ENCODE data around the gene AGPAT3.

DNA sequence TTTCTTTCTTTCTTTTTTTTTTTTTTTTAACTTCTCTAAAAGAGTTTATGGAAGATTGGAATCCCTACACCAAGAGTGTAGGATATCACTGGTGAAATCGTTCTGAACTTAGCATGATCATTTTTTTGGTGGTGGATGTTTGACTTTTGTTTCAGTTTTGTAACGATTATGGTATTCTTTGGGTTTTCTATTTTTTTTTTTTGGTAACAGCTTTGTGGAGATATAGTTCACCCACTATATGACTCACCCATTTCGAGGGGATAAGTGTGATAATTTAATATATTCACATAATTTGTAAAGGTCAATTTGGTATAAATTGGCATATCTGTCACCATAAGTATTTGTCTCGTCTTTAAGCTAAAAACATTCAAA is 29.2 kb downstream of the AGPAT3 start:
- TF ChIP-seq, protein P1, sequence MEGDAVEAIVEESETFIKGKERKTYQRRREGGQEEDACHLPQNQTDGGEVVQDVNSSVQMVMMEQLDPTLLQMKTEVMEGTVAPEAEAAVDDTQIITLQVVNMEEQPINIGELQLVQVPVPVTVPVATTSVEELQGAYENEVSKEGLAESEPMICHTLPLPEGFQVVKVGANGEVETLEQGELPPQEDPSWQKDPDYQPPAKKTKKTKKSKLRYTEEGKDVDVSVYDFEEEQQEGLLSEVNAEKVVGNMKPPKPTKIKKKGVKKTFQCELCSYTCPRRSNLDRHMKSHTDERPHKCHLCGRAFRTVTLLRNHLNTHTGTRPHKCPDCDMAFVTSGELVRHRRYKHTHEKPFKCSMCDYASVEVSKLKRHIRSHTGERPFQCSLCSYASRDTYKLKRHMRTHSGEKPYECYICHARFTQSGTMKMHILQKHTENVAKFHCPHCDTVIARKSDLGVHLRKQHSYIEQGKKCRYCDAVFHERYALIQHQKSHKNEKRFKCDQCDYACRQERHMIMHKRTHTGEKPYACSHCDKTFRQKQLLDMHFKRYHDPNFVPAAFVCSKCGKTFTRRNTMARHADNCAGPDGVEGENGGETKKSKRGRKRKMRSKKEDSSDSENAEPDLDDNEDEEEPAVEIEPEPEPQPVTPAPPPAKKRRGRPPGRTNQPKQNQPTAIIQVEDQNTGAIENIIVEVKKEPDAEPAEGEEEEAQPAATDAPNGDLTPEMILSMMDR (IDR thresholded peaks at IDR 0.05): no peak
- TF ChIP-seq EP300 (IDR thresholded peaks at IDR 0.05) (no peak), POLR2A (IDR thresholded peaks at IDR 0.05; ENCODE audit: low read depth) (no peak), POLR2AphosphoS5 (IDR thresholded peaks at IDR 0.05) (no peak)

Data from esophagus muscularis mucosa (tissue), 4 donors.